Sigmoid colon (tissue), 7 donors: ENCODE data around the gene TSPOAP1. TPM values are rescaled to one million over a fixed set of nuclear protein-coding genes. Genes with fewer than 3 reads are reported as not detected.

Source experiments
- DNase-seq: peaks from one replicate; pipeline ENCODE4 v3.0.0-alpha.2; 2019
- H3K27ac ChIP-seq, 4 donors: fragments of 200-600 bp; sonication (generic); one replicate each; pipeline ENCODE4 v1.5.1; 2016 to 2019; ENCODE audit warnings: mild to moderate bottlenecking in 1 of 4
- H3K27me3 ChIP-seq, 3 donors: fragments of 200-600 bp; sonication (generic); one replicate each; pipeline ENCODE4 v1.5.1; 2019; ENCODE audit warnings: mild to moderate bottlenecking in 1 of 3
- H3K36me3 ChIP-seq, 4 donors: fragments of 200-600 bp; sonication (generic); one replicate each; pipeline ENCODE4 v1.5.1; 2016 to 2019
- H3K4me1 ChIP-seq, 4 donors: fragments of 200-600 bp; sonication (generic); one replicate each; pipeline ENCODE4 v1.5.1; 2017 to 2019
- H3K4me3 ChIP-seq, 4 donors: fragments of 200-600 bp; sonication (generic); one replicate each; pipeline ENCODE4 v1.5.1; 2017 to 2019; ENCODE audit warnings: mild to moderate bottlenecking in 2 of 4, moderate library complexity in 1 of 4
- H3K9me3 ChIP-seq, 4 donors: fragments of 200-600 bp in 3 of 4; sonication (generic) in 3 of 4; one replicate each; pipeline versions ENCODE4 v1.5.1 to v1.6.1; 2013 to 2019
- CTCF ChIP-seq, 4 experiments: fragments of 450-650 bp in 3 of 4; fragments of 200-600 bp in 1 of 4; IDR thresholded peaks; one replicate each; pipeline ENCODE4 v1.5.1; 2016 to 2019; ENCODE audit warnings: antibody characterized with exemption in 4 of 4, mild to moderate bottlenecking in 3 of 4, moderate library complexity in 2 of 4
- EP300 ChIP-seq, 4 donors: sonication (generic); formaldehyde crosslinking; IDR thresholded peaks; one replicate each; pipeline ENCODE4 v1.6.1; 2017; ENCODE audit warnings: antibody characterized with exemption in 4 of 4
- POLR2A ChIP-seq, 2 donors: fragments of 450-650 bp; IDR thresholded peaks; one replicate each; pipeline ENCODE4 v1.6.1; 2016; ENCODE audit warnings: antibody characterized with exemption in 2 of 2, mild to moderate bottlenecking in 2 of 2, moderate library complexity in 2 of 2
- POLR2AphosphoS5 ChIP-seq, 4 donors: sonication (generic); formaldehyde crosslinking; IDR thresholded peaks; one replicate each; pipeline ENCODE4 v1.6.1; 2017; ENCODE audit warnings: antibody characterized with exemption in 4 of 4
- WGBS, 2 donors: extraction: QIAGEN DNeasy Blood & Tissue Kit; methylation state at CpG; one replicate each; pipeline ENCODE4 v1.1.7; 2013; 5-methylcytosine and 5-hydroxymethylcytosine counted together
- intact Hi-C: fragments of 100-400 bp; cut with DNase I; formaldehyde crosslinking; loops from one replicate; pipeline ENCODE4 v1.15.1; 2023
- polyA plus RNA-seq, 3 donors: library from polyadenylated mRNA; stranded (reverse); fragments of 200-250 nt; gene quantifications; one replicate each; pipeline ENCODE4 v1.2.3, GENCODE V29; 2013
- total RNA-seq, 4 donors: library from RNA; depleted of rRNA; stranded (reverse); fragments of >200 nt; gene quantifications; one replicate each; pipeline ENCODE4 v1.1.0, GENCODE V29; 2016
- donor health status: healthy with polysubstance abuse.
- donor health status: Bipolar disorder and iron deficiency.
- donor health status: healthy.

The TSPOAP1 gene
- total and polyA plus RNA-seq, 7 donors, result 0.69 to 28.4 (median 12.5) TPM

GRCh38 chr17:58267347-58268324 is 61.0 kb downstream of the TSPOAP1 start:
- intact Hi-C loops, result no loop called here
- Histone ChIP-seq H3K27ac (no peak overlapping the region), H3K9me3 (no peaks in the 10 kb centered on the region), H3K27me3 (peaks cover 0 to 32% (median 3%) of the 10 kb centered on the region in 3 donors), H3K36me3 (no peaks in the 10 kb centered on the region), H3K4me1 (no peaks in the 10 kb centered on the region), H3K4me3 (no peak overlapping the region)
- DNase-seq, result no peak
- TF ChIP-seq EP300 (IDR thresholded peaks at IDR 0.05) (no peak), POLR2AphosphoS5 (IDR thresholded peaks at IDR 0.05) (no peak), CTCF (IDR thresholded peaks at IDR 0.05) (no peak), POLR2A (IDR thresholded peaks at IDR 0.05) (no peak)
- 85 to 89% methylated on average over 22 of the region's 22 CpGs for WGBS, 2 donors

GRCh38 chr17:58265902-58266875 is 62.4 kb downstream of the TSPOAP1 start:
- H3K36me3 ChIP-seq, result no peaks in the 10 kb centered on the region
- DNase-seq, result no peak
- H3K27me3 ChIP-seq, result peaks cover 0 to 32% (median 6%) of the 10 kb centered on the region in 3 donors
- no peaks in the 10 kb centered on the region for H3K4me1 ChIP-seq
- TF ChIP-seq EP300 (IDR thresholded peaks at IDR 0.05) (no peak), CTCF (IDR thresholded peaks at IDR 0.05) (no peak), POLR2A (IDR thresholded peaks at IDR 0.05) (no peak), POLR2AphosphoS5 (IDR thresholded peaks at IDR 0.05) (no peak)
- H3K4me3 ChIP-seq, result no peak overlapping the region
- WGBS, 2 donors, result 93 to 94% methylated on average over 7 of the region's 7 CpGs
- no peak overlapping the region for H3K27ac ChIP-seq
- no peaks in the 10 kb centered on the region for H3K9me3 ChIP-seq
- intact Hi-C loops, result no loop called here

- H3K36me3 ChIP-seq, result no peaks in the 10 kb centered on the region
- H3K27me3 ChIP-seq, result peaks cover 0 to 32% (median 6%) of the 10 kb centered on the region in 3 donors
- no peak overlapping the region for H3K27ac ChIP-seq
- DNase-seq, result no peak
- no peaks in the 10 kb centered on the region for H3K9me3 ChIP-seq
- no peaks in the 10 kb centered on the region for H3K4me1 ChIP-seq
- intact Hi-C loops, result no loop called here
- no peak overlapping the region for H3K4me3 ChIP-seq
- WGBS, 2 donors, result 81 to 83% methylated on average over 4 of the region's 4 CpGs
- TF ChIP-seq POLR2A (IDR thresholded peaks at IDR 0.05) (no peak), CTCF (IDR thresholded peaks at IDR 0.05) (no peak), POLR2AphosphoS5 (IDR thresholded peaks at IDR 0.05) (no peak), EP300 (IDR thresholded peaks at IDR 0.05) (no peak)
Measured at GRCh38 chr17:58265271-58265670, 63.3 kb downstream of the TSPOAP1 start.

GRCh38 chr17:58264407-58265103 is 64.0 kb downstream of the TSPOAP1 start:
- no peak for DNase-seq
- WGBS, 2 donors, result 82 to 85% methylated on average over 6 of the region's 6 CpGs
- Histone ChIP-seq H3K36me3 (no peaks in the 10 kb centered on the region), H3K9me3 (no peaks in the 10 kb centered on the region), H3K4me3 (no peak overlapping the region), H3K4me1 (no peaks in the 10 kb centered on the region), H3K27me3 (peaks cover 0 to 32% (median 6%) of the 10 kb centered on the region in 3 donors), H3K27ac (no peak overlapping the region)
- intact Hi-C loops, result no loop called here
- TF ChIP-seq POLR2A (IDR thresholded peaks at IDR 0.05), result no peak
- TF ChIP-seq EP300 (IDR thresholded peaks at IDR 0.05), result no peak
- no peak for TF ChIP-seq CTCF (IDR thresholded peaks at IDR 0.05)
- no peak for TF ChIP-seq POLR2AphosphoS5 (IDR thresholded peaks at IDR 0.05)
